GM08714 (cell line): ENCODE measurements around the gene GPR89A.
"Not testable (repeated sequence)": the region's sequence is repeated elsewhere in the genome, so short reads cannot be mapped to it uniquely, and the experiment has no call there.

Experiments
- H3K4me3 ChIP-seq: fragments of 200-500 bp; sonication (Bioruptor generic); 2 replicates; pipeline ENCODE4 v1.5.1; 2014; ENCODE audit warnings: mild to moderate bottlenecking, low read length, inconsistent platforms
- ZNF274 ChIP-seq: IDR thresholded peaks from 2 replicates; pipeline ENCODE4 v1.6.1; 2012; ENCODE audit warnings: mild to moderate bottlenecking, low read depth, low read length

GPR89A gene

GRCh38 chr1:145607833-145608733 lies at the start of gene GPR89A:
TSS of gene GPR89A (plus strand) at chr1:145607988. CDS start at chr1:145608134, 146 bp downstream.
- peak within 1 kb of the TSS; percentile 96 for H3K4me3 ChIP-seq

GRCh38 chr1:145586820-145587219 lies 21.0 kb upstream of the GPR89A start:
- not testable (repeated sequence) for H3K4me3 ChIP-seq

- H3K4me3 ChIP-seq, result not testable (repeated sequence)
Observed at GRCh38 chr1:145590806-145591205, 17.0 kb upstream of the GPR89A start.

- H3K4me3 ChIP-seq, result not testable (repeated sequence)
Observed at GRCh38 chr1:145592347-145592746, 15.4 kb upstream of the GPR89A start.

GRCh38 chr1:145595421-145595820 lies 12.4 kb upstream of the GPR89A start:
- H3K4me3 ChIP-seq, result not testable (repeated sequence)

GRCh38 chr1:145596236-145596635 lies 11.6 kb upstream of the GPR89A start:
- not testable (repeated sequence) for H3K4me3 ChIP-seq

- H3K4me3 ChIP-seq, result not testable (repeated sequence)
Observed at GRCh38 chr1:145599426-145599825, 8.4 kb upstream of the GPR89A start.

- TF ChIP-seq ZNF274, result no peak
- no peak overlapping the region for H3K4me3 ChIP-seq
Observed at GRCh38 chr1:145601593-145601992, 6.2 kb upstream of the GPR89A start.

- H3K4me3 ChIP-seq, result not testable (repeated sequence)
Observed at GRCh38 chr1:145606840-145607239, 948 bp upstream of the GPR89A start.

GRCh38 chr1:145607289-145607688 lies 499 bp upstream of the GPR89A start:
- not testable (repeated sequence) for H3K4me3 ChIP-seq

GRCh38 chr1:145610744-145611143 lies 3.0 kb downstream of the GPR89A start:
- H3K4me3 ChIP-seq, result not testable (repeated sequence)

GRCh38 chr1:145620073-145620472 lies 12.3 kb downstream of the GPR89A start:
- not testable (repeated sequence) for H3K4me3 ChIP-seq

- H3K4me3 ChIP-seq, result not testable (repeated sequence)
Observed at GRCh38 chr1:145622177-145622576, 14.4 kb downstream of the GPR89A start.

GRCh38 chr1:145636237-145636636 lies 28.4 kb downstream of the GPR89A start:
- H3K4me3 ChIP-seq, result not testable (repeated sequence)

- not testable (repeated sequence) for H3K4me3 ChIP-seq
Observed at GRCh38 chr1:145641886-145642285, 34.1 kb downstream of the GPR89A start.

- H3K4me3 ChIP-seq, result not testable (repeated sequence)
Observed at GRCh38 chr1:145643990-145644389, 36.2 kb downstream of the GPR89A start.

GRCh38 chr1:145656245-145656943 lies 48.6 kb downstream of the GPR89A start:
- H3K4me3 ChIP-seq, result not testable (repeated sequence)

- H3K4me3 ChIP-seq, result not testable (repeated sequence)
Observed at GRCh38 chr1:145662502-145662901, 54.7 kb downstream of the GPR89A start.

GRCh38 chr1:145665015-145665414 lies 57.2 kb downstream of the GPR89A start:
- not testable (repeated sequence) for H3K4me3 ChIP-seq

- H3K4me3 ChIP-seq, result not testable (repeated sequence)
Observed at GRCh38 chr1:145670995-145671745, 63.4 kb downstream of the GPR89A start.

- not testable (repeated sequence) for H3K4me3 ChIP-seq
Observed at GRCh38 chr1:145673217-145673616, 65.4 kb downstream of the GPR89A start.
